Stomach smooth muscle (tissue), 2 donors: ENCODE results near the gene PRXL2A.
"Not testable (repeated sequence)": the region's sequence is repeated elsewhere in the genome, so short reads cannot be mapped to it uniquely, and the experiment has no call there.

Experiments used
- H3K27ac ChIP-seq: one replicate; pipeline ENCODE4 v1.7.0; 2013; ENCODE audit warnings: mild to moderate bottlenecking, low read length, inconsistent platforms
- H3K27me3 ChIP-seq, 2 donors: one replicate each; pipeline ENCODE4 v1.7.0; 2013; ENCODE audit warnings: low read length in 2 of 2; ENCODE audit not compliant: insufficient read depth in 2 of 2, control insufficient read depth in 1 of 2
- H3K36me3 ChIP-seq, 2 donors: one replicate each; pipeline ENCODE4 v1.7.0; 2013; ENCODE audit warnings: low read length in 2 of 2; ENCODE audit not compliant: control insufficient read depth in 2 of 2, insufficient read depth in 2 of 2
- H3K4me1 ChIP-seq: one replicate; pipeline ENCODE4 v1.7.0; 2013; ENCODE audit warnings: low read length; ENCODE audit not compliant: control insufficient read depth, insufficient read depth
- H3K4me3 ChIP-seq, 2 donors: one replicate each; pipeline ENCODE4 v1.7.0; 2013; ENCODE audit warnings: low read length in 2 of 2
- H3K9ac ChIP-seq, 2 donors: one replicate each; pipeline ENCODE4 v1.7.0; 2013; ENCODE audit warnings: low read length in 2 of 2, mild to moderate bottlenecking in 1 of 2
- H3K9me3 ChIP-seq, 2 donors: one replicate each; pipeline ENCODE4 v1.7.0; 2013; ENCODE audit warnings: low read length in 2 of 2; ENCODE audit not compliant: control insufficient read depth in 2 of 2
- donor health status: healthy.
- donor health status: Pancreatic carcinoma.

The PRXL2A gene

GRCh38 chr10:80470266-80470665, 61.9 kb downstream of the PRXL2A start:
- Histone ChIP-seq H3K27me3 (no peaks in the 10 kb centered on the region), H3K9me3 (no peaks in the 10 kb centered on the region), H3K36me3 (peaks cover 0 to 8% of the 10 kb centered on the region in 2 donors), H3K9ac (no peak overlapping the region), H3K27ac (no peak overlapping the region), H3K4me3 (no peak overlapping the region), H3K4me1 (peaks cover 37% of the 10 kb centered on the region)

DNA sequence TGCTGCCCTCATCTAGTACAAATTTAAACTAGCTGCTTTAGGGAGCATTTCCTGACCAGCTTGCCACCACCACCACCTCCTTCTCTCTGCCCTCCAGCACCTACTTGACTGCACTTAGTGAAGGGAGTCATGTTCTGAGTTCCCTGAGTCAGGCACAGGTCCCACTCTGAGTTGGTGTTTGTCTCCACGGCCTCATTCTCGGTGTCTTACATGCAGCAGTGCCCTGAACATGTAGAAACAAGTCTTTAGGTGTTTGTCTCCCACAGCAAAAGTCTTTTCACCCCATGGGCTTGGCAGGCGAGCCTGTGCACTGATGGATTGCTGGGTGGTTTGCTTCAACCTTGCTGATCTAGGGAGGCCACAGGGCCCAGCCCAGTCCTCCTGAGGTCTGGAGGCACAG, 62.6 kb downstream of the PRXL2A start:
- H3K9me3 ChIP-seq: no peaks in the 10 kb centered on the region
- H3K27me3 ChIP-seq: no peaks in the 10 kb centered on the region
- no peak overlapping the region for H3K27ac ChIP-seq
- peaks cover 0 to 8% of the 10 kb centered on the region in 2 donors for H3K36me3 ChIP-seq
- H3K4me1 ChIP-seq: peaks cover 30% of the 10 kb centered on the region
- no peak overlapping the region for H3K4me3 ChIP-seq
- no peak overlapping the region for H3K9ac ChIP-seq

GRCh38 chr10:80471715-80472233, 63.4 kb downstream of the PRXL2A start:
- Histone ChIP-seq H3K27me3 (no peaks in the 10 kb centered on the region), H3K9me3 (no peaks in the 10 kb centered on the region), H3K27ac (no peak overlapping the region), H3K36me3 (peaks cover 0 to 8% of the 10 kb centered on the region in 2 donors), H3K4me1 (peaks cover 25% of the 10 kb centered on the region), H3K9ac (no peak overlapping the region), H3K4me3 (no peak overlapping the region)

- peaks cover 25% of the 10 kb centered on the region for H3K4me1 ChIP-seq
- H3K4me3 ChIP-seq: no peak overlapping the region
- H3K27ac ChIP-seq: no peak overlapping the region
- H3K9ac ChIP-seq: no peak overlapping the region
- H3K9me3 ChIP-seq: no peaks in the 10 kb centered on the region
- no peaks in the 10 kb centered on the region for H3K27me3 ChIP-seq
- peaks cover 0 to 8% of the 10 kb centered on the region in 2 donors for H3K36me3 ChIP-seq
Measured at GRCh38 chr10:80472234-80473095, 64.1 kb downstream of the PRXL2A start.

DNA sequence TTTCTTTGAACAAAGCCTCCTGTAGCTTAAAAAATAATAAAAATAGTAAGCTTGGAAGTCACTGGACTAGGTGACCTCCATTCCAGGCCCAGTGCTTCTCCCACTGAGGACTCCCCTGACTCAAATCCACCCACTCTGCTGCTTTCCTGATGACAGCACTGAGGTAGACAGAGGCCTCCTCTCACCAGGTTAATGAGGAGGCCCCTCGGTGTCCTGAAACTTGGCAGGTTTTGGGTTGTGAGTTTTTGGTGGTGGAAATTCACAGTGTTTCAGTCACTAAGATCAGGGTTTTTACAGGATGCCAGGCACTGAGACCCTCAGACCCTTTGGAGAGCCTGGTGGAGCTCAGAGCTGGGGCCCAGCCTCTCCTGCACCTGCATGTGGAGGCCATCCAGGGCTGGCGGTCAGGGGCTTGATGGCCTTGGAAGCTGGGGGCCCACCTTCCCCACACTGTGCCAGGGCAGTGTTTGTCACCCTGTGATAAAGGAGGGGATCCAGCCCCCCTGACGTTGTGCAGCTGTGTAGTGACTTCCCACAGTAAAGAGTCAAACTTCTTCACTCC, 64.8 kb downstream of the PRXL2A start:
- H3K4me1 ChIP-seq: peaks cover 21% of the 10 kb centered on the region
- no peak overlapping the region for H3K27ac ChIP-seq

GRCh38 chr10:80473692-80474596, 65.6 kb downstream of the PRXL2A start:
- Histone ChIP-seq H3K9me3 (no peaks in the 10 kb centered on the region), H3K27ac (no peak overlapping the region), H3K9ac (no peak overlapping the region), H3K36me3 (peaks cover 0 to 8% of the 10 kb centered on the region in 2 donors), H3K4me3 (no peak overlapping the region), H3K4me1 (peaks cover 20% of the 10 kb centered on the region), H3K27me3 (no peaks in the 10 kb centered on the region)

More for the DNA sequence above, 64.8 kb downstream of the PRXL2A start:
- H3K9me3 ChIP-seq: no peaks in the 10 kb centered on the region
- H3K36me3 ChIP-seq: peaks cover 0 to 8% of the 10 kb centered on the region in 2 donors
- H3K27me3 ChIP-seq: no peaks in the 10 kb centered on the region
- no peak overlapping the region for H3K9ac ChIP-seq
- H3K4me3 ChIP-seq: no peak overlapping the region

DNA sequence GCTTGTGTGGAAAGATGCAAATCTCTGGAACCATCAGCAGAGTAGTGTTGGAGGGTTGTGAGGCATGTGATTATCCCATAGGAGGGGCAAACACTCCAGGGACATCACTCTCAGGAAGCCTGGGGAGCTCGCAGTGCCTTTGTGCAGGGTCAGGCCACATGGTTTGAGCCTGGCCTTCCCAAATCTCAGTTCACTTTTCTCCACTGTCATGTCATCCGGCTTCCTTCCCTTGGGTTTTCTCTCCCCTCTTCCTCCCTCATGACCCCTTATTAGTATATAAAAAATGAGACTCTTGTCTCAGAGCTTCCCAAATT, 66.2 kb downstream of the PRXL2A start:
- Histone ChIP-seq H3K9ac (no peak overlapping the region), H3K36me3 (peaks cover 0 to 8% of the 10 kb centered on the region in 2 donors), H3K27ac (no peak overlapping the region), H3K9me3 (no peaks in the 10 kb centered on the region), H3K4me1 (peaks cover 20% of the 10 kb centered on the region), H3K4me3 (no peak overlapping the region), H3K27me3 (no peaks in the 10 kb centered on the region)

DNA sequence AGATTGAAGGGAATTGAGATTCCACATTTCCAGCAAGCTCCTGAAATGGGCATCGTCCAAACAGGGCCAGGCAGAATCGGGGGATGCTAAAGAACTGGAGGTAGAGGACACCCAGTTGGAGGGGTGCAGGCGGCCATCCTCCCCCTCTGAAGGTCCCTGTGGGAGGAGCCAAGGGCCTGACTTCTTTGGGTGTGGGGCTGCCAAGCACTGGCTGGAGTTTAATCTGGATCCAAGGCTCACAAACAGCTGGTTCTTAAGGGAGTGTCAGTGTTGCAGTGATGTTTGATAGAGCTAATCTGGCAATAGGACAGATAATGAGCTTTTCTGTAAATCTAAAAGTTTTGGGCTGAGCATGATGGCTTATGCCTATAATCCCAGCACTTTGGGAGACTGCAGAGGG, 66.6 kb downstream of the PRXL2A start:
- Histone ChIP-seq H3K9ac (no peak overlapping the region), H3K27ac (no peak overlapping the region), H3K36me3 (peaks cover 0 to 8% of the 10 kb centered on the region in 2 donors), H3K27me3 (no peaks in the 10 kb centered on the region), H3K4me3 (no peak overlapping the region), H3K4me1 (peaks cover 20% of the 10 kb centered on the region), H3K9me3 (no peaks in the 10 kb centered on the region)

- H3K9ac ChIP-seq, H3K27me3 ChIP-seq, H3K4me3 ChIP-seq, H3K9me3 ChIP-seq, H3K27ac ChIP-seq, H3K36me3 ChIP-seq: not testable (repeated sequence)
- peaks cover 18% of the 10 kb centered on the region for H3K4me1 ChIP-seq
Measured at GRCh38 chr10:80475641-80476040, 67.3 kb downstream of the PRXL2A start.

GRCh38 chr10:80476685-80477084, 68.3 kb downstream of the PRXL2A start:
- Histone ChIP-seq H3K9ac (no peak overlapping the region), H3K27me3 (no peaks in the 10 kb centered on the region), H3K36me3 (no peaks in the 10 kb centered on the region), H3K27ac (no peak overlapping the region), H3K9me3 (no peaks in the 10 kb centered on the region), H3K4me1 (peaks cover 15% of the 10 kb centered on the region), H3K4me3 (no peak overlapping the region)
